ENCODE measurements around the gene ITPA. TPM values are rescaled to one million over a fixed set of nuclear protein-coding genes. Genes with fewer than 3 reads are reported as not detected.
A peak's percentile ranks its signal among the peaks of the same experiment; 100 is the strongest.

ITPA gene
- total and polyA plus RNA-seq, 2 of the 13 experiments (the other 11 are each of a cell fraction or from before 2014, with no cell fraction given), result 60.1 to 103 TPM

DNA sequence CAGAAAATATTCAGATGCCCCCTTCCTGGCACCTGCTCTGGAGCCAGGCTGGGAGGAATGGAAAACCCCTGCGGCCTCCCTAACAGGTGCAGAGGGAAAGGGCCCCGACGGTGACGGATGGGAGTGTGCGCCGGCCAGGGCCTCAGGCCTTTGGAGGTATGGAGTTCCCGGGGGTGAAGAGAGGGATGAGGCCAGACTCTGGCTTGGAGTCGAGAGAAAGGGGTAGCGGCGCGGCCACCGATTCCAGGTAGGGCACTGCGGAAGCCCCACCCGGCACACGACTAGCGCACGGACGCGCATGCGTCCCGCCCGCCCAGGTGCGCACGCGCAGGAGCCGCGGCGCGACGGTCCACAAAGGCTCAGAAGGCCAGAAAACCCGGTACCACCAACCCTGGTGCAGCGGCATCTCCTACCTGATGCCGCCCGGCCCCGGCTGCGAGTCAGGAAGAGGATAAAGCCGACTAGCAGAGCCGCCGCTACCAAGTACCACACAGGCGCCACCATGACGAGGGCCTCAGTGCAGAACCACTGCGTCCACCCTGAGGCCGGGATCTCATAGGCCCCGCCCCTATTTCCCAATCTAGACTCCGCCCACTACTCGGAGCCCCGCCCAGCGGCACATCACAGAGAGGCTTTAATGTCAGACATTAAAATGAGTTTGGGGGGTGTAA lies 5.0 kb upstream of the ITPA start, which contains the start of gene DDRGK1 (continued):
- TF ChIP-seq ISX (CRISPR knock-in tag; conservative IDR thresholded peaks at IDR 0.05), result peak; percentile 88; the same call in 1 of the 2 replicates
- TF ChIP-seq, protein P1, sequence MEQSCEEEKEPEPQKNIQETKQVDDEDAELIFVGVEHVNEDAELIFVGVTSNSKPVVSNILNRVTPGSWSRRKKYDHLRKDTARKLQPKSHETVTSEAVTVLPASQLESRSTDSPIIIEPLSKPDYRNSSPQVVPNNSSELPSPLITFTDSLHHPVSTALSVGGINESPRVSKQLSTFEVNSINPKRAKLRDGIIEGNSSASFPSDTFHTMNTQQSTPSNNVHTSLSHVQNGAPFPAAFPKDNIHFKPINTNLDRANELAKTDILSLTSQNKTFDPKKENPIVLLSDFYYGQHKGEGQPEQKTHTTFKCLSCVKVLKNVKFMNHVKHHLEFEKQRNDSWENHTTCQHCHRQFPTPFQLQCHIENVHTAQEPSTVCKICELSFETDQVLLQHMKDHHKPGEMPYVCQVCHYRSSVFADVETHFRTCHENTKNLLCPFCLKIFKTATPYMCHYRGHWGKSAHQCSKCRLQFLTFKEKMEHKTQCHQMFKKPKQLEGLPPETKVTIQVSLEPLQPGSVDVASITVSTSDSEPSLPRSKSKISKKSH (CRISPR knock-in tag; IDR thresholded peaks at IDR 0.05; ENCODE audit: borderline replicate concordance), result 0 out of 2 replicates have a peak, but pooled peaks have one; percentile 70
- TF ChIP-seq, protein P2, sequence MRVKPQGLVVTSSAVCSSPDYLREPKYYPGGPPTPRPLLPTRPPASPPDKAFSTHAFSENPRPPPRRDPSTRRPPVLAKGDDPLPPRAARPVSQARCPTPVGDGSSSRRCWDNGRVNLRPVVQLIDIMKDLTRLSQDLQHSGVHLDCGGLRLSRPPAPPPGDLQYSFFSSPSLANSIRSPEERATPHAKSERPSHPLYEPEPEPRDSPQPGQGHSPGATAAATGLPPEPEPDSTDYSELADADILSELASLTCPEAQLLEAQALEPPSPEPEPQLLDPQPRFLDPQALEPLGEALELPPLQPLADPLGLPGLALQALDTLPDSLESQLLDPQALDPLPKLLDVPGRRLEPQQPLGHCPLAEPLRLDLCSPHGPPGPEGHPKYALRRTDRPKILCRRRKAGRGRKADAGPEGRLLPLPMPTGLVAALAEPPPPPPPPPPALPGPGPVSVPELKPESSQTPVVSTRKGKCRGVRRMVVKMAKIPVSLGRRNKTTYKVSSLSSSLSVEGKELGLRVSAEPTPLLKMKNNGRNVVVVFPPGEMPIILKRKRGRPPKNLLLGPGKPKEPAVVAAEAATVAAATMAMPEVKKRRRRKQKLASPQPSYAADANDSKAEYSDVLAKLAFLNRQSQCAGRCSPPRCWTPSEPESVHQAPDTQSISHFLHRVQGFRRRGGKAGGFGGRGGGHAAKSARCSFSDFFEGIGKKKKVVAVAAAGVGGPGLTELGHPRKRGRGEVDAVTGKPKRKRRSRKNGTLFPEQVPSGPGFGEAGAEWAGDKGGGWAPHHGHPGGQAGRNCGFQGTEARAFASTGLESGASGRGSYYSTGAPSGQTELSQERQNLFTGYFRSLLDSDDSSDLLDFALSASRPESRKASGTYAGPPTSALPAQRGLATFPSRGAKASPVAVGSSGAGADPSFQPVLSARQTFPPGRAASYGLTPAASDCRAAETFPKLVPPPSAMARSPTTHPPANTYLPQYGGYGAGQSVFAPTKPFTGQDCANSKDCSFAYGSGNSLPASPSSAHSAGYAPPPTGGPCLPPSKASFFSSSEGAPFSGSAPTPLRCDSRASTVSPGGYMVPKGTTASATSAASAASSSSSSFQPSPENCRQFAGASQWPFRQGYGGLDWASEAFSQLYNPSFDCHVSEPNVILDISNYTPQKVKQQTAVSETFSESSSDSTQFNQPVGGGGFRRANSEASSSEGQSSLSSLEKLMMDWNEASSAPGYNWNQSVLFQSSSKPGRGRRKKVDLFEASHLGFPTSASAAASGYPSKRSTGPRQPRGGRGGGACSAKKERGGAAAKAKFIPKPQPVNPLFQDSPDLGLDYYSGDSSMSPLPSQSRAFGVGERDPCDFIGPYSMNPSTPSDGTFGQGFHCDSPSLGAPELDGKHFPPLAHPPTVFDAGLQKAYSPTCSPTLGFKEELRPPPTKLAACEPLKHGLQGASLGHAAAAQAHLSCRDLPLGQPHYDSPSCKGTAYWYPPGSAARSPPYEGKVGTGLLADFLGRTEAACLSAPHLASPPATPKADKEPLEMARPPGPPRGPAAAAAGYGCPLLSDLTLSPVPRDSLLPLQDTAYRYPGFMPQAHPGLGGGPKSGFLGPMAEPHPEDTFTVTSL (CRISPR knock-in tag; IDR thresholded peaks at IDR 0.05; ENCODE audit: borderline replicate concordance), result peak; percentile 44
- TF ChIP-seq PRMT3 (CRISPR knock-in tag; IDR thresholded peaks at IDR 0.05; ENCODE audit: borderline replicate concordance, low read depth), result no peak
- TF ChIP-seq, protein P3, sequence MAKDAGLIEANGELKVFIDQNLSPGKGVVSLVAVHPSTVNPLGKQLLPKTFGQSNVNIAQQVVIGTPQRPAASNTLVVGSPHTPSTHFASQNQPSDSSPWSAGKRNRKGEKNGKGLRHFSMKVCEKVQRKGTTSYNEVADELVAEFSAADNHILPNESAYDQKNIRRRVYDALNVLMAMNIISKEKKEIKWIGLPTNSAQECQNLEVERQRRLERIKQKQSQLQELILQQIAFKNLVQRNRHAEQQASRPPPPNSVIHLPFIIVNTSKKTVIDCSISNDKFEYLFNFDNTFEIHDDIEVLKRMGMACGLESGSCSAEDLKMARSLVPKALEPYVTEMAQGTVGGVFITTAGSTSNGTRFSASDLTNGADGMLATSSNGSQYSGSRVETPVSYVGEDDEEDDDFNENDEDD (CRISPR knock-in tag; IDR thresholded peaks at IDR 0.05; ENCODE audit: borderline replicate concordance), result peak; percentile 49; the same call in 1 of the 2 replicates
- TF ChIP-seq POLR2A (IDR thresholded peaks at IDR 0.05; ENCODE audit: insufficient read depth in 1 of 2, low read depth in 2 of 2, low read length in 2 of 2), result peak; percentile 96
- TF ChIP-seq ZKSCAN5 (CRISPR knock-in tag; IDR thresholded peaks at IDR 0.05), result no peak
- no peak for TF ChIP-seq FOXA1 (IDR thresholded peaks at IDR 0.05)
- TF ChIP-seq FOXA1 (CRISPR knock-in tag; IDR thresholded peaks at IDR 0.05), result peak; percentile 57; the same call in 1 of the 2 replicates
- TF ChIP-seq SATB2 (CRISPR knock-in tag; IDR thresholded peaks at IDR 0.05), result peak; percentile 89; the same call in 1 of the 2 replicates
- TF ChIP-seq, protein P4, sequence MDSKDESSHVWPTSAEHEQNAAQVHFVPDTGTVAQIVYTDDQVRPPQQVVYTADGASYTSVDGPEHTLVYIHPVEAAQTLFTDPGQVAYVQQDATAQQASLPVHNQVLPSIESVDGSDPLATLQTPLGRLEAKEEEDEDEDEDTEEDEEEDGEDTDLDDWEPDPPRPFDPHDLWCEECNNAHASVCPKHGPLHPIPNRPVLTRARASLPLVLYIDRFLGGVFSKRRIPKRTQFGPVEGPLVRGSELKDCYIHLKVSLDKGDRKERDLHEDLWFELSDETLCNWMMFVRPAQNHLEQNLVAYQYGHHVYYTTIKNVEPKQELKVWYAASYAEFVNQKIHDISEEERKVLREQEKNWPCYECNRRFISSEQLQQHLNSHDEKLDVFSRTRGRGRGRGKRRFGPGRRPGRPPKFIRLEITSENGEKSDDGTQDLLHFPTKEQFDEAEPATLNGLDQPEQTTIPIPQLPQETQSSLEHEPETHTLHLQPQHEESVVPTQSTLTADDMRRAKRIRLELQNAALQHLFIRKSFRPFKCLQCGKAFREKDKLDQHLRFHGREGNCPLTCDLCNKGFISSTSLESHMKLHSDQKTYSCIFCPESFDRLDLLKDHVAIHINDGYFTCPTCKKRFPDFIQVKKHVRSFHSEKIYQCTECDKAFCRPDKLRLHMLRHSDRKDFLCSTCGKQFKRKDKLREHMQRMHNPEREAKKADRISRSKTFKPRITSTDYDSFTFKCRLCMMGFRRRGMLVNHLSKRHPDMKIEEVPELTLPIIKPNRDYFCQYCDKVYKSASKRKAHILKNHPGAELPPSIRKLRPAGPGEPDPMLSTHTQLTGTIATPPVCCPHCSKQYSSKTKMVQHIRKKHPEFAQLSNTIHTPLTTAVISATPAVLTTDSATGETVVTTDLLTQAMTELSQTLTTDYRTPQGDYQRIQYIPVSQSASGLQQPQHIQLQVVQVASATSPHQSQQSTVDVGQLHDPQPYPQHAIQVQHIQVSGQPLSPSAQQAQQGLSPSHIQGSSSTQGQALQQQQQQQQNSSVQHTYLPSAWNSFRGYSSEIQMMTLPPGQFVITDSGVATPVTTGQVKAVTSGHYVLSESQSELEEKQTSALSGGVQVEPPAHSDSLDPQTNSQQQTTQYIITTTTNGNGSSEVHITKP (CRISPR knock-in tag; IDR thresholded peaks at IDR 0.05; ENCODE audit: low read depth), result peak; percentile 71; the same call in 1 of the 2 replicates
- TF ChIP-seq, protein P5, sequence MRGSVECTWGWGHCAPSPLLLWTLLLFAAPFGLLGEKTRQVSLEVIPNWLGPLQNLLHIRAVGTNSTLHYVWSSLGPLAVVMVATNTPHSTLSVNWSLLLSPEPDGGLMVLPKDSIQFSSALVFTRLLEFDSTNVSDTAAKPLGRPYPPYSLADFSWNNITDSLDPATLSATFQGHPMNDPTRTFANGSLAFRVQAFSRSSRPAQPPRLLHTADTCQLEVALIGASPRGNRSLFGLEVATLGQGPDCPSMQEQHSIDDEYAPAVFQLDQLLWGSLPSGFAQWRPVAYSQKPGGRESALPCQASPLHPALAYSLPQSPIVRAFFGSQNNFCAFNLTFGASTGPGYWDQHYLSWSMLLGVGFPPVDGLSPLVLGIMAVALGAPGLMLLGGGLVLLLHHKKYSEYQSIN (CRISPR knock-in tag; IDR thresholded peaks at IDR 0.05; ENCODE audit: borderline replicate concordance), result no peak
- TF ChIP-seq ZFAT (CRISPR knock-in tag; conservative IDR thresholded peaks at IDR 0.05), result peak; percentile 24; the same call in 1 of the 2 replicates
- TF ChIP-seq SMYD3 (CRISPR knock-in tag; IDR thresholded peaks at IDR 0.05), result no peak; the same call in 1 of the 2 replicates
- TF ChIP-seq, protein P6, sequence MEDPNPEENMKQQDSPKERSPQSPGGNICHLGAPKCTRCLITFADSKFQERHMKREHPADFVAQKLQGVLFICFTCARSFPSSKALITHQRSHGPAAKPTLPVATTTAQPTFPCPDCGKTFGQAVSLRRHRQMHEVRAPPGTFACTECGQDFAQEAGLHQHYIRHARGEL (CRISPR knock-in tag; IDR thresholded peaks at IDR 0.05), result peak; percentile 90

Measured in HepG2 (cell line).